Upper lobe of right lung (tissue), 1 donor: ENCODE data around the gene SLC9A9. TPM values are rescaled to one million over a fixed set of nuclear protein-coding genes. Genes with fewer than 3 reads are reported as not detected.

Experiments
- ATAC-seq: fragments of 200-7000 bp; cut with Tn5 transposase; one replicate; pipeline ENCODE4 v1.9.1; 2020; ENCODE audit warnings: mild to moderate bottlenecking, moderate library complexity
- DNase-seq: peaks from one replicate; pipeline ENCODE4 v3.0.0-alpha.2; 2020
- H3K27ac ChIP-seq: fragments of 200-600 bp; one replicate; pipeline ENCODE4 v1.8.0; 2022
- H3K27me3 ChIP-seq: fragments of 200-600 bp; one replicate; pipeline ENCODE4 v1.8.0; 2022; ENCODE audit warnings: mild to moderate bottlenecking
- H3K36me3 ChIP-seq: fragments of 200-600 bp; one replicate; pipeline ENCODE4 v1.8.0; 2022
- H3K4me1 ChIP-seq: fragments of 200-600 bp; one replicate; pipeline ENCODE4 v1.8.0; 2022
- H3K4me3 ChIP-seq: fragments of 200-600 bp; one replicate; pipeline ENCODE4 v1.8.0; 2022; ENCODE audit warnings: mild to moderate bottlenecking
- H3K9me3 ChIP-seq: fragments of 200-600 bp; one replicate; pipeline ENCODE4 v1.8.0; 2022
- CTCF ChIP-seq: fragments of 200-600 bp; IDR thresholded peaks from one replicate; pipeline ENCODE4 v1.8.0; 2022; ENCODE audit warnings: antibody characterized with exemption
- intact Hi-C: fragments of 100-400 bp; cut with DNase I; formaldehyde crosslinking; loops from one replicate; pipeline ENCODE4 v1.11.0; 2022
- total RNA-seq: library from RNA; stranded (reverse); fragmentation: NEBNext Ultra II Directional; extraction: Animal tissue kit (Norgen Biotek cat#: 25700); gene quantifications from one replicate; pipeline ENCODE4 v1.2.1, GENCODE V29; 2021
- donor health status: DM: no; HTN: yes; CAD: no; lungs with severe emphysema.

SLC9A9 gene
- total RNA-seq, 1 donor from 2014 or later: 13.3 TPM

- DNase-seq (no peak), ATAC-seq (no peak)
- Histone ChIP-seq H3K27ac (no peak overlapping the region), H3K4me3 (no peak overlapping the region), H3K27me3 (no peaks in the 10 kb centered on the region), H3K36me3 (no peaks in the 10 kb centered on the region), H3K9me3 (no peaks in the 10 kb centered on the region), H3K4me1 (no peaks in the 10 kb centered on the region)
- no peak for TF ChIP-seq CTCF
- intact Hi-C loops: no loop called here
Observed at GRCh38 chr3:143720381-143720780, 127.9 kb downstream of the SLC9A9 start.

- H3K4me1 ChIP-seq: no peaks in the 10 kb centered on the region
- intact Hi-C loops: no loop called here
- no peaks in the 10 kb centered on the region for H3K9me3 ChIP-seq
- TF ChIP-seq CTCF: no peak
- no peaks in the 10 kb centered on the region for H3K27me3 ChIP-seq
- no peak overlapping the region for H3K4me3 ChIP-seq
- DNase-seq: no peak
- peak; percentile 37 for ATAC-seq
- H3K36me3 ChIP-seq: no peaks in the 10 kb centered on the region
- H3K27ac ChIP-seq: no peak overlapping the region
Observed at GRCh38 chr3:143718463-143718862, 129.8 kb downstream of the SLC9A9 start.

GRCh38 chr3:143716731-143717130 is 131.5 kb downstream of the SLC9A9 start:
- intact Hi-C loops: no loop called here
- TF ChIP-seq CTCF: no peak
- H3K9me3 ChIP-seq: no peaks in the 10 kb centered on the region
- H3K4me1 ChIP-seq: no peaks in the 10 kb centered on the region
- no peak for ATAC-seq
- H3K36me3 ChIP-seq: no peaks in the 10 kb centered on the region
- no peak overlapping the region for H3K27ac ChIP-seq
- H3K4me3 ChIP-seq: no peak overlapping the region
- DNase-seq: no peak
- no peaks in the 10 kb centered on the region for H3K27me3 ChIP-seq

- no peak for TF ChIP-seq CTCF
- Histone ChIP-seq H3K27ac (no peak overlapping the region), H3K4me1 (no peaks in the 10 kb centered on the region), H3K27me3 (no peaks in the 10 kb centered on the region), H3K4me3 (no peak overlapping the region), H3K36me3 (no peaks in the 10 kb centered on the region), H3K9me3 (no peaks in the 10 kb centered on the region)
- no peak for DNase-seq
- no peak for ATAC-seq
- intact Hi-C loops: no loop called here
Observed at GRCh38 chr3:143712522-143712921, 135.7 kb downstream of the SLC9A9 start.

GRCh38 chr3:143707848-143708247 is 140.4 kb downstream of the SLC9A9 start:
- Histone ChIP-seq H3K27ac (no peak overlapping the region), H3K27me3 (no peaks in the 10 kb centered on the region), H3K4me1 (no peaks in the 10 kb centered on the region), H3K36me3 (no peaks in the 10 kb centered on the region), H3K9me3 (no peaks in the 10 kb centered on the region), H3K4me3 (no peak overlapping the region)
- intact Hi-C loops: no loop called here
- DNase-seq: no peak
- TF ChIP-seq CTCF: no peak
- no peak for ATAC-seq

GRCh38 chr3:143700431-143700975 is 147.8 kb downstream of the SLC9A9 start:
- Histone ChIP-seq H3K27me3 (no peaks in the 10 kb centered on the region), H3K27ac (no peak overlapping the region), H3K36me3 (no peaks in the 10 kb centered on the region), H3K4me1 (no peaks in the 10 kb centered on the region), H3K9me3 (no peaks in the 10 kb centered on the region), H3K4me3 (no peak overlapping the region)
- intact Hi-C loops: no loop called here
- ATAC-seq (no peak), DNase-seq (no peak)
- TF ChIP-seq CTCF: no peak
